Left lobe of liver (tissue), 2 donors: ENCODE data around the gene KIF5A. TPM values are rescaled to one million over a fixed set of nuclear protein-coding genes. Genes with fewer than 3 reads are reported as not detected.
A peak's percentile ranks its signal among the peaks of the same experiment; 100 is the strongest.
"Not testable (repeated sequence)": the region's sequence is repeated elsewhere in the genome, so short reads cannot be mapped to it uniquely, and the experiment has no call there.

Experiments
- ATAC-seq: fragments of 200-7000 bp; cut with Tn5 transposase; one replicate; pipeline ENCODE4 v1.9.1; 2020; ENCODE audit warnings: mild to moderate bottlenecking, moderate library complexity
- DNase-seq: peaks from one replicate; pipeline ENCODE4 v3.0.0-alpha.2; 2020; ENCODE audit warnings: low spot score
- total RNA-seq: library from RNA; stranded (reverse); gene quantifications from one replicate; pipeline ENCODE4 v1.2.1, GENCODE V29; 2021
- donor health status: DM: no; HTN: no; CAD: no; lungs with moderate emphysema.
- donor health status: DM: no; HTN: yes; CAD: no.

KIF5A gene
- total RNA-seq, 1 donor from 2014 or later = 0.05 TPM

DNA sequence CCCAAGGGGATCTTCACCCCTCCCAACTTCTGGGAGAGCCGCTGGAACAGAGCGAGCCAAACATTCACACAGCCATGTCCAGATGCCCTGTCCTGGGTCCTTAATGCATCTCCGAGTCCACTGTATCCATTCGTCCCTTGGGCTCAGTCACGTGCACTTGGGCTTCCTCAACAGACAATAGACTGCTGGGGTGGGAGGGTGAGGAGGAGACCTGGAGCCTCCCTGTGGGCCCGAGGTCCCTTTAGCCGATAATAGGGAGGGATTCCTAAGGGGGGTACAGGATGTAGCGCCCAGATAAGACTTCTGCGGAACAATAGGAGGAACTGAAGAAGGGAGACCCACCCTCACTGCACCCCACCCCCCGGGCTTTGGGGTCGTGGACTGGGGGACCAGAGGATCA, 68.1 kb downstream of the KIF5A start:
- no peak for ATAC-seq
- DNase-seq = no peak

GRCh38 chr12:57618431-57618830, 68.6 kb downstream of the KIF5A start:
- ATAC-seq, DNase-seq: not testable (repeated sequence)

DNA sequence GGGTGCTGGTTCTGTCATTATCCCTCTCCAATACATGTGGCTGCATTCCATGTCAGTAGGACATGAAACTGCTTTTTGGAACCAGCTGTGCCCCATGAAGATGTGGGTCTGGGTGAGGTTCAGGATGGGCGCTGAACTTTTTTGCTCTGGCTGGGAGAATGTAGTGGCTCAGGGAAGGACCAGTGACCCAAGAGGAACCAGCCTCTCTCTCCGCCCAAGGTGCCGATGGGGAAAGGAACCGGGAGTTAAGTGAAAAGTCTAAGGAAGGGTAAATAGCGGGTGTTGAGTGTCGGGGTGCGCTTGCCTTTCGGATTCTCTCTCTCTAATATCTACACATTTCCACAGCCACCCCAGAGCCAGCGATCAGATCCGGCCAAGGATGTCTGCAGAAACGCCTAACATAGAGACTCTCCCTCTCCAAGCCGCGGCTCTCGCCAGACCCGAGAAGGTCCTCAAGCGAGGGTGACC, 69.2 kb downstream of the KIF5A start:
- ATAC-seq (no peak), DNase-seq (no peak)

DNA sequence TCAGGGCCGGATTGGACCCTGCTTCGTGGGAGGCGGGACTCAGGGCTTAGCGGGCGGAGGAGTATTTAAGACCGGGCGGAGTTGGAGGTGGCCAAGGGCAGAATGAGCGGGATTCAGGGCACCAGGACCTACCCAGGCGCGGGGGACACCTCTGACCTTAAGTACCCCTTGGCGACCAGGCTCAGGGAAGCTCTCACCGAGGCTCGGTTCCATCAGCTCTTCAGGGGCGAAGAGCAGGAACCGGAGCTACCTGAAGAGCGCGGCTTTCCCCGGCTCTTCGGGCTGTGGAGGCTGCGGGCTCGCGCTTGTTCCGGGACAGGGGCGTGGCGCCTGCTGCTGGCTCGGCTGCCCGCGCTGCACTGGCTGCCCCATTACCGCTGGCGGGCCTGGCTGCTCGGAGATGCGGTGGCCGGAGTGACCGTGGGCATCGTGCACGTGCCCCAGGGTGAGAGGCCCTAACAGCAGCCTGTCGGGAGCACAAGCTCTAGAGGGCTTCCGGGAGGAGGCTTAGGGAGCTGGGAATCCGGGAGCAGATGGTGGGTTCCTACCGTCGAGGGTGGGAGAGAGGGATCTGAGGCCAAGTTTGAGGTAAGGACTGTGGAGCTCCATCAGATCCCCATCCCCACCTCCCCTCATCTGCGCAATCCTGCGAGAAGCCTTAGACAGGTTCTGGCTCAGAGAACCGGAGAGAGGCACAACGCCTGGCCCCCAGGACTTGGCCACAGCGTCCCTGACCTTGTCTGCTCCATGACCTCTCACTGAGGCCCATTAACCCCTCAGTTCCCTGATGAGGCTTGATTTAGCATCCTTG, 69.8 kb downstream of the KIF5A start:
- DNase-seq = no peak
- ATAC-seq = peak; percentile 63

GRCh38 chr12:57620245-57620935, 70.5 kb downstream of the KIF5A start:
- ATAC-seq (no peak), DNase-seq (no peak)

DNA sequence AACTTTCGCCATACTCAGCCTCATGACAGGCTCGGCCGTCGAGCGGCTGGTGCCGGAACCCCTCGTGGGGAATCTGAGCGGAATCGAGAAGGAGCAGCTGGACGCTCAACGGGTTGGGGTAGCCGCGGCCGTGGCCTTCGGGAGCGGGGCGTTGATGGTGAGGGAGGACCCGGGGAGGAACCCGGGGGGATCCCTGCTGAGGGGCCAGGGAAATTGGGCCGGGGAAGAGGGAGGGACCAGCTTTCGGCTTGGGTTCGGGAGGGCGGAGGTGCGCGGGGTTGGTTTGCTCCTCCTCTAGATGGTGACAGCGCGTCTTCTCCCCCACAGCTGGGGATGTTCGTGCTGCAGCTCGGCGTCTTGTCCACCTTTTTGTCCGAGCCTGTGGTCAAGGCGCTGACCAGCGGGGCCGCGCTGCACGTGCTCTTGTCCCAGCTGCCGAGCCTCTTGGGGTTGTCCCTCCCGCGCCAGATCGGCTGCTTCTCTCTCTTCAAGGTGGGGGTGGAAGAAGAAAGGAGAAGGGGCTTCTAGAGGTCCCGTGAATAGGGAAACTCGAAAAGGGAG, 71.2 kb downstream of the KIF5A start:
- DNase-seq (no peak), ATAC-seq (peak; percentile 28)

- ATAC-seq (peak; percentile 86), DNase-seq (peak; percentile 58)
Observed at GRCh38 chr12:57621497-57622292, 71.9 kb downstream of the KIF5A start.

DNA sequence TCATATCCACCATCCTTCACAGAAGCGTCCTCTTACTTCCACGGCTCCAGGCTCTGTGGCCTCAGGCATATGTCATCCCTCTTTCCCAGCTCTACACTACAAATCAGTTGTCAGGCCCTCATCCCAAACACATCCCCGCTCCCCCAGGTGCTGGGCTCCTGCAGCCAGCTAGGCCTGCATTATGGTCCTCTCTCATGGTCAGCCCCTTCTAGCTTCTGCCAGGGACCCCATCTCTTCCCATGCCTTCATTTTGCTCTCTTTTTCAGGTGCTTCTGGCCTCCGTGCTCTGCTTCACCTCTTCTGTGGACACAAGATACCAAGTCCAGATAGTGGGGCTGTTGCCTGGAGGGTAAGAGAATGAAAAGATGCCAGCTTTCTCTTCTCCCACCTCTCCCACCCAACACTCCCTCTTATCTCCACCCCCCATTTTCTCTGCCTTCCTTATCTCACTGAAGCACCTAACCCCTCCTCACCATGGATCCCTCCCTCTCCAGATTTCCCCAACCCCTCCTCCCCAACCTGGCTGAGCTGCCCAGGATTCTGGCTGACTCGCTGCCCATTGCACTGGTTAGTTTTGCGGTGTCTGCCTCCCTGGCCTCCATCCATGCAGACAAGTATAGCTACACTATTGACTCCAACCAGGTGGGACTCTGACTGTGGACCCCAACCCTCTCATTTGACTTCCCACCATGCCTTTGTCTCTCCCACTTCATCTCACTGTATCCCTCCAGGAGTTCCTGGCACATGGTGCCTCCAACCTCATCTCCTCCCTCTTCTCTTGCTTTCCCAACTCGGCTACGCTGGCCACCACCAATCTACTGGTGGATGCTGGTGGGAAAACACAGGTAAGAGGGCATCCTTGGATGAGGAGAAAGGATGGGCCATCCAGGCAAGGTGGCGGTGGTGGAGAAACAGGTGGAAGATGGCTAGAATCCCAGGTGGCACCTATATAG, 72.7 kb downstream of the KIF5A start:
- ATAC-seq = no peak
- peak; percentile 21 for DNase-seq

DNA sequence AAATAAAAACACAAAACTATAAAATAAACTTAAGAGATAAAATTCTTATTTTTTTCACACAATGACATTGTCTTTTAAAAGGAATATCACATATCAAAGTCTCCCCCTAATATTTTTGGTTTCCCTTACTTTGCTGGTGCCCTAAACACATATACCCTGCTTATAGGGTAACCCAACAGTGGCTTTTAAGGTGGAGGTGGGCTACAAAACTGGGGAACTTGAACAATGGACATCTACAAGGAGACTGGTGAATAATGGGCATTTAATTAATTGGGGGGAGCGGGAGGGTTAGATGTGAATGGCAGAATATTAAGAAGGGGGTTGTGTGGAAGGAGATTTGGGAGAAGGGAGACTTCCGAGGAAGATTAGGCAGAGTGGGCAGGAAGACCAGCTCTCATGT, 73.5 kb downstream of the KIF5A start:
- ATAC-seq (no peak), DNase-seq (no peak)

DNA sequence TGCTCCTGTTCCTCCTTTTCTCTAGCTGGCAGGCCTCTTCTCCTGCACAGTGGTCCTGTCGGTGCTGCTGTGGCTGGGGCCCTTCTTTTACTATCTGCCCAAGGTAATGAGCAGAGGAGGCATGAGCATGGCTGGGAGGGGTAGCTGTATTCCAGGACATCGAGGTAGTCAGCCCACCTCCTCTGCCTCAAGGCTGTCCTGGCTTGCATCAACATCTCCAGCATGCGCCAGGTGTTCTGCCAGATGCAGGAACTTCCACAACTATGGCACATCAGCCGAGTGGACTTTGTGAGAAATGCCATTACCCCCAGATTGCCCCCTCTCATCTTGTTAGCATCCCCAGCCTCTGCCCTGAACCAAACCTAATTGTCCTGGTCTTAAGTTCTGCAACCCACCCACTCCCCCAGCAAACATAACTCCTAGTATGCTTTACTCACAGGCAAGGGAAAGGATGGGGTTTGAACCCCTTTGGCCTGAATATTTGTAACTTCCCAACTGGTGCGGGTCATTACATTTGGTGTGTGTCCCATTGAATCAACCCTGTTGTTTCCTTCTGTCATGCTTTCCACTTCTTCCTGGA, 74.1 kb downstream of the KIF5A start:
- no peak for ATAC-seq

DNA sequence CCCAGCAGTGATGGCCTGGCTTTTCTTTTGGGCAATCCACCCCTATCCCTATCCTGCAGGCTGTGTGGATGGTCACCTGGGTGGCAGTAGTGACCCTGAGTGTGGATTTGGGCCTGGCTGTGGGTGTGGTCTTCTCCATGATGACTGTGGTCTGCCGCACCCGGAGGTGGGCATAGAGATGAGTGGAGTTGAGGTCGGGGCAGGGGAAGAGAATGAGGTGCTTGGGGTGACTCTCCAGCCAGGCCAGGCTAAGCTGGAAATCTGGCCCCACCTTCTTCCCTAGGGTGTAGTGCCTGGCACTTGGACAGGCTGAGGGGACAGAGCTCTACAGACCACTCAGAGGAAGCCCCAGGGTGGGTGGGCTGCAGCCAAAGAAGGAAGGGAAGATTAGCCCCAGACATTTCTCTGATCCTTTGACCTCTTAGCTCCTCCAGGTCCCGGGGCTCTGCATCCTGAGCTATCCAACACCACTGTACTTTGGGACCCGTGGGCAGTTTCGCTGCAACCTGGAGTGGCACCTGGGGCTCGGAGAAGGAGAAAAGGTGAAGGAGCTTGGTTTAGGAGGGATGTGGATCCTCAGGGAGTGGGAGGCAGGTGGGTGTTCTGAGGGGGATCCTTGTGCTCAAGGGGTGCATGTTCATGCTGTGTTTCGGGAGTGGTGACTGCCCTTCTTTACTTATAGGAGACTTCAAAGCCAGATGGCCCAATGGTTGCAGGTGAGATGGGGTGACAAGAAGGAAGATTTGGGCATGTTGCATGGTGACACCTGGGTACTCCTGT, 74.8 kb downstream of the KIF5A start:
- DNase-seq (peak; percentile 24), ATAC-seq (no peak)

More for the DNA sequence above, 74.1 kb downstream of the KIF5A start:
- DNase-seq = peak; percentile 14

DNA sequence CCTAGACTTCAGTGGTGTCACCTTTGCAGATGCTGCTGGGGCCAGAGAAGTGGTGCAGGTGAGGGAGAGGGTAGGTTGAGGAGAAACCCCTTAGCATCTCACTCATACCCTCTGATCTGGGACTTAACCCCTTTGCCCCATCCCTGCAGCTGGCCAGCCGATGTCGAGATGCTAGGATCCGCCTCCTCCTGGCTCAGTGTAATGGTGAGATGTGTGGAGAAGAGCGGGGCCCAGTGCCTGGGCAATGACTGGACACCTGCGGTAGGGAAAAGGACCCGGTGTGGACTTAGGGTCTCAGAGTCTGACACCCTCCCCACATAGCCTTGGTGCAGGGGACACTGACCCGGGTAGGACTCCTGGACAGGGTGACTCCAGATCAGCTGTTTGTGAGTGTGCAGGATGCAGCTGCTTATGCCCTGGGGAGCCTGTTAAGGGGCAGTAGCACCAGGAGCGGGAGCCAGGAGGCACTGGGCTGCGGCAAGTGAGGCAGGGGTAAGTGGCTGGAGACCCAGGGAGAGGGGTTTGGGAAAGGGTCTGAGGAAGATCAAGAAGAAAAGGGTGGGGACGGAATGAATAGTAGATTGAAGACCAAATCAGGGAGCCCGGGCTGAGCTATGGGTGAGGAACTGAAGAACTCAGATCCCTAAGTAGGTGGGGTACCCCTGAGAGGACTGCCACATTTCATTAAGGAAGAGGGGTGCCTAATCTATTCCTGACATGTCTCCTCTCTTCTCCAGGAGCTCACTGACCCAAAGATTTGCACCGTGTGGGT, 75.6 kb downstream of the KIF5A start:
- ATAC-seq (no peak), DNase-seq (peak; percentile 39)

- ATAC-seq (peak; percentile 46), DNase-seq (peak; percentile 50)
Observed at GRCh38 chr12:57626111-57626920, 76.5 kb downstream of the KIF5A start.

- no peak for ATAC-seq
- peak; percentile 16 for DNase-seq
Observed at GRCh38 chr12:57626921-57627445, 77.1 kb downstream of the KIF5A start.

- DNase-seq = peak; percentile 41
- no peak for ATAC-seq
Observed at GRCh38 chr12:57627501-57628279, 77.8 kb downstream of the KIF5A start.
